ENCODE measurements around the gene EID1. TPM values are rescaled to one million over a fixed set of nuclear protein-coding genes. Genes with fewer than 3 reads are reported as not detected.
A peak's percentile ranks its signal among the peaks of the same experiment; 100 is the strongest.
"Not testable (repeated sequence)": the region's sequence is repeated elsewhere in the genome, so short reads cannot be mapped to it uniquely, and the experiment has no call there.

EID1 gene
- 240 TPM for polyA plus RNA-seq (ENCODE audit: insufficient read length)

GRCh38 chr15:48877630-48878595 is at the start of gene EID1:
TSS of gene EID1 (plus strand) at chr15:48878134. CDS start at chr15:48878177, 43 bp downstream.
- DNase-seq (ENCODE audit: low read depth), result peak; percentile 94

- DNase-seq (ENCODE audit: low read depth), result no peak
Measured at GRCh38 chr15:48828471-48828870, 49.5 kb upstream of the EID1 start.

- DNase-seq (ENCODE audit: low read depth), result no peak
Measured at GRCh38 chr15:48828906-48829305, 49.0 kb upstream of the EID1 start.

- no peak for DNase-seq (ENCODE audit: low read depth)
Measured at GRCh38 chr15:48832648-48833047, 45.3 kb upstream of the EID1 start.

GRCh38 chr15:48833526-48834239 is 44.3 kb upstream of the EID1 start:
- no peak for DNase-seq (ENCODE audit: low read depth)

- DNase-seq (ENCODE audit: low read depth), result no peak
Measured at GRCh38 chr15:48834756-48835155, 43.2 kb upstream of the EID1 start.

GRCh38 chr15:48842501-48842900 is 35.4 kb upstream of the EID1 start:
- DNase-seq (ENCODE audit: low read depth), result no peak

GRCh38 chr15:48845123-48845522 is 32.8 kb upstream of the EID1 start:
- DNase-seq (ENCODE audit: low read depth), result no peak

- DNase-seq (ENCODE audit: low read depth), result no peak
Measured at GRCh38 chr15:48850648-48851047, 27.3 kb upstream of the EID1 start.

- DNase-seq (ENCODE audit: low read depth), result no peak
Measured at GRCh38 chr15:48851956-48852355, 26.0 kb upstream of the EID1 start.

- DNase-seq (ENCODE audit: low read depth), result not testable (repeated sequence)
Measured at GRCh38 chr15:48854434-48854833, 23.5 kb upstream of the EID1 start.

- DNase-seq (ENCODE audit: low read depth), result peak; percentile 40
Measured at GRCh38 chr15:48855501-48856440, 22.2 kb upstream of the EID1 start.

- no peak for DNase-seq (ENCODE audit: low read depth)
Measured at GRCh38 chr15:48856942-48857341, 21.0 kb upstream of the EID1 start.

- DNase-seq (ENCODE audit: low read depth), result no peak
Measured at GRCh38 chr15:48858401-48858800, 19.5 kb upstream of the EID1 start.

- DNase-seq (ENCODE audit: low read depth), result no peak
Measured at GRCh38 chr15:48859426-48859825, 18.5 kb upstream of the EID1 start.

- peak; percentile 54 for DNase-seq (ENCODE audit: low read depth)
Measured at GRCh38 chr15:48861813-48862431, 16.0 kb upstream of the EID1 start.

GRCh38 chr15:48862705-48863104 is 15.2 kb upstream of the EID1 start:
- no peak for DNase-seq (ENCODE audit: low read depth)

- DNase-seq (ENCODE audit: low read depth), result no peak
Measured at GRCh38 chr15:48865370-48866079, 12.4 kb upstream of the EID1 start.

- no peak for DNase-seq (ENCODE audit: low read depth)
Measured at GRCh38 chr15:48866141-48866563, 11.8 kb upstream of the EID1 start.

- DNase-seq (ENCODE audit: low read depth), result no peak
Measured at GRCh38 chr15:48868023-48868422, 9.9 kb upstream of the EID1 start.
